WI38 (cell line): Measurements from ENCODE around the gene NLRP6.

Experiments
- H3K4me3 ChIP-seq: 2 replicates; pipeline ENCODE4 v1.5.1; 2011; ENCODE audit warnings: low read depth, mild to moderate bottlenecking, control low read depth, low read length
- TF ChIP-seq, protein P1 (sequence below): IDR thresholded peaks from 2 replicates; pipeline ENCODE4 v1.5.1; 2012; ENCODE audit warnings: low read depth, mild to moderate bottlenecking, control low read depth, low read length

NLRP6 gene

DNA sequence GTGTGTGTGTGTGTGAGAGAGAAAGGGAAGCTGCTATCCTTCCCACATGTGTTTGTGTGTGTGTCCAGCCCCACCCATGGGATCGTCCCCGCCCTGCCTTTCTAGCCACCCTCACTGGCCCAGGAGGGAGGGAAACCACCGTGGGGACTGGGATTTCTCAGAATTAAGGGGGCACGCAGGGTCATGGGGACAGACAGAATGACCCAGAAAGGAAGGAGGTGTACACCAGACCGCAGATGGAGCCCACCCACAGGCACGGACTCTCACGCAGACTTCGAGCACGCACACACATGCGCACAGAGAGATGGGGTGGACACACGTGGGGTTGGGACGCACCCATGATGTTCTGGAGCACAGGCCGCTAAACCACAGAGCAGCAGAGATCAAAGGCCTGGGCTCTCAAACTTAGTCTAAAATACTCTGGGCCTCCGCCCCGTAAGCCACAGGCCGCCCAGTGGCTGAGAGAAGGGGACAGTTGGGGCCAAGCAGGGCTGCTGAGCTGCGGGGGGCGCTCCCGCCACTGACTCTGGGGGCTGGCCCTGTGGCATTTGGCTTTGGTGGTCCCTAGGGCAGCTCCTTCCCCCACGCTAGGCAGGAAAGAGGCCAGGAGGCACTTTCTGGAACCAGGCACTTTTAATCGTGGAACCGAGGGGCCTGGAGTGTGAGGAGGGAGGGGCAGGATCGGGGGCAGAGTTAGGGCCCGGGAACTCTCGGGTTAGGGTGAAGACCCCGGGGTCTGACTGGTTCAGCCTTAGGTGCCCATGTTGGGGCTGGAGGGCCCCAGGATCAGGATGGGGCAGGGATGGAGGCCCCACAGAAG, 19.6 kb downstream of the NLRP6 start:
- TF ChIP-seq, protein P1, sequence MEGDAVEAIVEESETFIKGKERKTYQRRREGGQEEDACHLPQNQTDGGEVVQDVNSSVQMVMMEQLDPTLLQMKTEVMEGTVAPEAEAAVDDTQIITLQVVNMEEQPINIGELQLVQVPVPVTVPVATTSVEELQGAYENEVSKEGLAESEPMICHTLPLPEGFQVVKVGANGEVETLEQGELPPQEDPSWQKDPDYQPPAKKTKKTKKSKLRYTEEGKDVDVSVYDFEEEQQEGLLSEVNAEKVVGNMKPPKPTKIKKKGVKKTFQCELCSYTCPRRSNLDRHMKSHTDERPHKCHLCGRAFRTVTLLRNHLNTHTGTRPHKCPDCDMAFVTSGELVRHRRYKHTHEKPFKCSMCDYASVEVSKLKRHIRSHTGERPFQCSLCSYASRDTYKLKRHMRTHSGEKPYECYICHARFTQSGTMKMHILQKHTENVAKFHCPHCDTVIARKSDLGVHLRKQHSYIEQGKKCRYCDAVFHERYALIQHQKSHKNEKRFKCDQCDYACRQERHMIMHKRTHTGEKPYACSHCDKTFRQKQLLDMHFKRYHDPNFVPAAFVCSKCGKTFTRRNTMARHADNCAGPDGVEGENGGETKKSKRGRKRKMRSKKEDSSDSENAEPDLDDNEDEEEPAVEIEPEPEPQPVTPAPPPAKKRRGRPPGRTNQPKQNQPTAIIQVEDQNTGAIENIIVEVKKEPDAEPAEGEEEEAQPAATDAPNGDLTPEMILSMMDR, result no peak
- H3K4me3 ChIP-seq, result no peak overlapping the region

DNA sequence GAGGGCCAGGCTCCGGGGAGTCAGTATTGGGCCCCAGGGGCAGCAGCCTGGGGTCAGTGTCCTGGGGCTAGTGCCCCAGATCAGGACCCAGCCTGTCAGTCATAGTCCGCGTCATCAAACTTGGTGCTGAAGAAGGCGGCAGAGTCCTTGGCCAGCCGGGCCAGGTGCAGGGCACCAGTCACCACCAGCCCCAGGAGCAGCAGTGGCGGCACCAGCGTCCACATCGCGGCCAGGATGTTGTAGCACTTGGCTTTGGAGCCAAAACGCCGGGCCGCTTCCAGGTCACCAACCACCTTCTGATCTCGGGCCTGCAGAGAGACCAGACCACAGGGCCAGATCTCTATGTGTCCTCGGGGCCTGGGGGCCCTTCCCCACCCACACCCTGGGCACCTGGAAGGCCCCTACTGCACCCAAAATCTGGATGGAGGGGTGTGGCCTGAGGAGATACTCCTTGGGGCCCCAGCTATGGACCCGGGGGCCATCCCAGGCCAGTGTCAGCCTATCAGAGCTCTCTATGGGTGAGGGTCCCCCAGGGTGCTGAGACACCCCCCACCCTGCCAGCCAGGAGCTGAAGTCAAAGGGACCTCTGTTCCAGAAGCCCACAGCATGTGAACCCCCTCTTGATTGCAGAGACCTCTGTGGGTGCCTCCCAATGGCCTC, 20.3 kb downstream of the NLRP6 start:
- no peak overlapping the region for H3K4me3 ChIP-seq
- TF ChIP-seq, protein P1, result no peak

DNA sequence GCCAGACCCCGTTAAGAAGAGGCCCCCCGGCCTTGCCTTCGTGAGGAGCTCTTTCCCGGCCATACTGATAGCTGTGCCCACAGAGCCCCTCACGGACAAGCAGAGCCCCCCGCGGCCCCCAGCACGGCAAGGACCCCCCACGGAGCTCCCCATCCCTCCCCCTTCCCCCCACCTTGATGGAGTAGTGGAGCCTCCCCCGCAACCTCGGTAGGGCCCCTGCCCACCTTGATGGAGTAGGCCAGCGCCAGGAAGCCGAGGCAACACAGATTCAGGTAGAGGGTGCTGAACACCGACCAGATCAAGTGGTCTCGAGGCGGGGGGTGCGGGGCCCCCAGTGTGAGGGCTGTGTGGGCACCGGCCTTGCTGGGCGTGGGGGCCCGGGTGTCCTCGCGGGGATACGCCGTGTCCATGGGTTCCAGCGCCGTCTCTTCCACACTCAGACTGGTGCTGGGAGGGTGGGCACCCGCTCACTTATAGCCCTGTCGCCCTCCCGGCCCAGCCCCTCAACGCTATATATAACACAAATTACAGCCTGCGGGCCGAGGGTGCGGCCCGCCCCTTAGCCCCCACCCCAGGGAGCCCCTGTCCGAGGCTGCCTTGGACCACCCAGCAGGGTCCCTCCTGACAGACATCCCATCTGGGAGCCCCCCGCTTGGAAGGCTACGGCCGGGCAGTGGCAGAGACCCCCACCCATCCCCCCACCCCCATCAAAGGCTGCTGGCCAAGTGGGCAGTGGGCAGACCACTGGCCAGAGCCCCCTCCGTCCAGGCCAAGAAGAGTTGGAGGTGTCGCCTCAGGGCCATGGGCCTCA, 21.1 kb downstream of the NLRP6 start, which contains the start of gene IFITM5:
Gene IFITM5, minus strand, starts transcription at position 446 of the 811 bp plus-strand sequence. Its CDS starts 36 bp downstream, at position 410.
- no peak within 1 kb of the TSS for H3K4me3 ChIP-seq
- TF ChIP-seq, protein P1, result no peak

DNA sequence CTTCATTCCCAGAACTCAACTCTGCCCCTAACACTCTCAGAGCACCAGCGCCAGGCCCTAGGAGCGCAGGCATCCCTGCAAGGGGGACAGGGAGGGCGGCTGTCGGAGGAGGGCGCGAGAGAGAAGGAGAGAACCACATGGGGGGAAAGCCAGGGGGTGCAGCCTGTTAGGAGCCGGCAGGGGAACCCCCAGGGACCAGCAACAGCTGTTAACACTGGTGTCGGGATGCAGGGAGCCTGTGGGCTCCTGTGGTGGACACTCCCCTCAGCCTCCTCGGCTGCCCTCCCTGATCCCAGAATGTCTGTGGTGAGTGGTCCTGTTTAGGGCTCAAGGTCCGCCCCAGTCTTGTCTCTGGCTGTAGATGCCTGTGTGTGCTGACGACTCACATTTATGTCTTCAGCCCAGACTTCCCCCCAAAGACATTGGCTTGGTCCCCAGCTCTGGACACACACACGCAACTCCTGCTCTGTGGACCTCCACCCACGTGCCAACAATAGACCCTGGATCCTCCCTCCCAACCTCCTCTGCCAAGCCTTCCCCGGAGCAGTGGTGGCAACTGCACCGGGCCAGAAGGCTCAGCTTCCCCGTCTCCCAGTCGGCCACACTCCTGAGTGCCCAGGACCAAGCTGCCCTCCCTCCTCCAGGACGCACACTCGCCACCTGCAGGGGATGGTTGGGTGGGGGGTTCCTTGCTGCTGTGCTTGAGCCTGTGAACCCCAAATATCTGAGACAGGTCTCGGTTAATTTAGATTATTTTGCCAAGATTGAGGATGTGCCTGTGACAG, 21.9 kb downstream of the NLRP6 start:
- no peak overlapping the region for H3K4me3 ChIP-seq
- TF ChIP-seq, protein P1, result peak; percentile 17; the same call in 1 of the 2 replicates

DNA sequence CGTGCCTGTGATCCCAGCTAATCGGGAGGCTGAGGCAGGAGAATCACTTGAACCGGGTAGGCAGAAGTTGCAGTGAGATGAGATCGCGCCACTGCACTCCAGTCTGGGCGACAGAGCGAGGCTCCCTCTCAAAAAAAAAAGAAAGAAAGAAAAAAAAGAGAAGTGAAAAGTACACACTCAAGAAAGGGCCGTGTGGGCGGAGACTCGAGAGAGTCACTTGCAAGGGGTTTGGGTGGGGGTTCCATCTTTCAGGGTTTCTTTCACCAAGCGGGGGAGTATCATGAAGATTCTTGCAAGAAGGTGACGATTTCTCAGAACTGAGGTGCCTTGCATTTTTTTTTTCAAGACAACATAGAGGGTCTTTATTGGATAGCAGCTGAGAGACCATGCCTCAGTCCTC, 25.2 kb downstream of the NLRP6 start:
- no peak overlapping the region for H3K4me3 ChIP-seq
- TF ChIP-seq, protein P1, result no peak

DNA sequence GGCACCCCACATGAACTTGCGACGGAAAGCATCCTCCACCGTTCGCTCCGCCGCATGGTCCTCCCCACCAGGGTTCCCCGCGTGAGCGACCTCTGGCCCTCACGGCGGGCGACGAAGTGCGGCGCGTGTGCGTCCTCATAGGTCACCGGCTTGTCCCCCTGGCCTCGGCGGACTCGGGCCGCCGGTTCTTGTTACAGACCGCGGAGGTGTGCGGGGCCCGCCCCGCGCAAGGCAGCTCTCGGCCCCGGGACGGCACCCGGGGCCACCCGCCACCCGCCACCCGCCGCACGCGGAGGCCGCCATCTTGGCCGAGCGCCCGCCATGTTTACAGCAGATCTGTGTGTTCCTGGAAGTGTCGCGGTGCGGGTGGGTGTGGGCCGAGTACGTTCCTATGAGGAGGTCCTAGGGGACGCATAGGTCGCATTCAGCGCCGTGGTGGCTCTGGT, 25.9 kb downstream of the NLRP6 start:
- no peak overlapping the region for H3K4me3 ChIP-seq
- TF ChIP-seq, protein P1, result no peak
